Coronary artery (tissue), 2 donors: ENCODE measurements around the gene CCNJL.

Source experiments
- DNase-seq: peaks from one replicate; pipeline ENCODE4 v3.0.0-alpha.2; 2017; ENCODE audit warnings: low spot score
- H3K27ac ChIP-seq, 2 donors: fragments of 200-600 bp; sonication (generic); one replicate each; pipeline ENCODE4 v1.5.1; 2016 to 2019
- H3K4me3 ChIP-seq: fragments of 200-600 bp; sonication (generic); 2 replicates; pipeline ENCODE4 v1.5.1; 2016; ENCODE audit warnings: mild to moderate bottlenecking, moderate library complexity
- TF ChIP-seq, protein P1 (sequence below): fragments of 200-600 bp; sonication (generic); IDR thresholded peaks from one replicate; pipeline ENCODE4 v1.5.1; 2019; ENCODE audit warnings: antibody characterized with exemption

Gene CCNJL

DNA sequence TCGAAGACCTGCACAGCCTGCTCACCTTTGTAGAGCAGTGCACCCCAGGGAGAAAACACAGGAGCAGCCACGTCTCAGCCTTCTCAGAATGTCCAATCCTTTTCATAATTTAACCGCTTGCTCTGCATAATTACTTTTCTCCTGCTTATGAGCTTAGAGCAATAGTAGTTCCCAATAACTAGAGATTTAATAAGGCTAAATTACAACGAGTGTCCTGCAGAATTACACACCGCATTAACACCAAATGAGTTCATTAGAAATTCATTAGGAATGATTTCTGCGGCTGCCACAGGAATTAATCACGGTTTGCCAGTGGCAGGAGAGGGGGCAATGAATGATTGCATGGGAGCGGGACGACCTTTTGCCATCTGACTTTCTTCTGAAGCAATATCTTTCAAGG lies 101.8 kb downstream of the CCNJL start:
- no peak for DNase-seq
- Histone ChIP-seq H3K4me3 (no peak overlapping the region), H3K27ac (no peak overlapping the region)
- TF ChIP-seq, protein P1, sequence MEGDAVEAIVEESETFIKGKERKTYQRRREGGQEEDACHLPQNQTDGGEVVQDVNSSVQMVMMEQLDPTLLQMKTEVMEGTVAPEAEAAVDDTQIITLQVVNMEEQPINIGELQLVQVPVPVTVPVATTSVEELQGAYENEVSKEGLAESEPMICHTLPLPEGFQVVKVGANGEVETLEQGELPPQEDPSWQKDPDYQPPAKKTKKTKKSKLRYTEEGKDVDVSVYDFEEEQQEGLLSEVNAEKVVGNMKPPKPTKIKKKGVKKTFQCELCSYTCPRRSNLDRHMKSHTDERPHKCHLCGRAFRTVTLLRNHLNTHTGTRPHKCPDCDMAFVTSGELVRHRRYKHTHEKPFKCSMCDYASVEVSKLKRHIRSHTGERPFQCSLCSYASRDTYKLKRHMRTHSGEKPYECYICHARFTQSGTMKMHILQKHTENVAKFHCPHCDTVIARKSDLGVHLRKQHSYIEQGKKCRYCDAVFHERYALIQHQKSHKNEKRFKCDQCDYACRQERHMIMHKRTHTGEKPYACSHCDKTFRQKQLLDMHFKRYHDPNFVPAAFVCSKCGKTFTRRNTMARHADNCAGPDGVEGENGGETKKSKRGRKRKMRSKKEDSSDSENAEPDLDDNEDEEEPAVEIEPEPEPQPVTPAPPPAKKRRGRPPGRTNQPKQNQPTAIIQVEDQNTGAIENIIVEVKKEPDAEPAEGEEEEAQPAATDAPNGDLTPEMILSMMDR, result no peak

DNA sequence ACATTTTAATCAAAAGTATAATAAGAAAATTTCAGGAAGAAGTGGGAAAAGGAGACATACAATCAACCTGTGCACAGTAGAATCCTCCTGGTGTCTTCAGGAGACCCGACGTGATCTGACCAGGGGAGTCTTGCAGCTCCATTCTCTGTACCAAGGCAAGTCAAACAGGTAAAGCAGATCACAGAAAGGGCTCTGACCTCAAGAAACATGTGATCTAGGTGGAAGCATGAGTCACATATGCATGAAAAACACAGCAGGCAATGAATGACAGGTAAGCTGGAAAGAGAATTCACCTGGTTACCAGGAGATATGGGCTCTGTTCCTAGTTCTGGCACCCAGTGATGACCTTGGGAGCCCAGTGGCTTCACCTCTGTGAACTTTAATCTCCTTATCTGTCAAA lies 102.4 kb downstream of the CCNJL start:
- no peak overlapping the region for H3K27ac ChIP-seq
- no peak overlapping the region for H3K4me3 ChIP-seq
- TF ChIP-seq, protein P1, result no peak
- DNase-seq, result no peak

DNA sequence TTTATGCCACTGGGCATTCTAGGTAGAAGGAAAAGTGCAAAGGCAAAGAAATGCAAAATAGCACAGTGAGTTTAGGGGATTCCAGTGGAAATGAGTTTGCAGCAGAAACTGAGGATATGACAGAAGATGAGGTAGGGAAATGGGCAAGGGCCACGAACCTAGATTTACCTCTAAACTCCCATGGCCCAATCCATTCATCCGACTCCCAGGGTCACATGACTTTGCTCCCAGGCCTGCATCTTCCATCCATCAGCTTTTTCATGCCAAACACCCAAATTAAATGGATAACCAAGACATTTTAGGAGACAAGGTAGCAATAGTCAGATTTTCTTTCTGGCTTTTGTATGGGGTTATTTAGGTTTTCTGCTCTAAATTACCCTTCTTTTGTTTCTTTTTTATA lies 105.3 kb downstream of the CCNJL start:
- TF ChIP-seq, protein P1, result no peak
- DNase-seq, result no peak
- no peak overlapping the region for H3K4me3 ChIP-seq
- no peak overlapping the region for H3K27ac ChIP-seq
